Smooth muscle cell (in vitro differentiated cells): Measurements from ENCODE around the gene SLC22A7. TPM values are rescaled to one million over a fixed set of nuclear protein-coding genes. Genes with fewer than 3 reads are reported as not detected.

Experiments
- DNase-seq: peaks from one replicate; lab custom pipeline; 2025; ENCODE audit not compliant: unreplicated experiment; lab: John Stamatoyannopoulos, UW
- H2AFZ ChIP-seq: fragments of 200-600 bp; sonication (generic); 2 replicates; pipeline ENCODE4 v1.6.0; 2016; ENCODE audit warnings: antibody characterized with exemption, low read depth, mild to moderate bottlenecking
- H3F3A ChIP-seq: fragments of 200-600 bp; sonication (generic); 2 replicates; pipeline ENCODE4 v1.6.0; 2017; ENCODE audit warnings: antibody characterized with exemption, low read depth
- H3K27ac ChIP-seq: fragments of 200-600 bp; sonication (generic); 2 replicates; pipeline ENCODE4 v1.5.1; 2016; ENCODE audit warnings: low read depth, mild to moderate bottlenecking
- H3K27me3 ChIP-seq: fragments of 200-600 bp; sonication (generic); 2 replicates; pipeline ENCODE4 v1.6.1; 2016; ENCODE audit warnings: low read depth, mild to moderate bottlenecking
- H3K36me3 ChIP-seq: fragments of 200-600 bp; sonication (generic); 2 replicates; pipeline ENCODE4 v1.5.1; 2016; ENCODE audit warnings: low read depth
- H3K4me1 ChIP-seq: fragments of 200-600 bp; sonication (generic); 2 replicates; pipeline ENCODE4 v1.5.1; 2016; ENCODE audit warnings: low read depth
- H3K4me2 ChIP-seq: fragments of 200-600 bp; sonication (generic); 2 replicates; pipeline ENCODE4 v1.6.0; 2016; ENCODE audit warnings: mild to moderate bottlenecking
- H3K4me3 ChIP-seq: fragments of 200-600 bp; sonication (generic); 2 replicates; pipeline ENCODE4 v1.5.1; 2016; ENCODE audit warnings: mild to moderate bottlenecking
- H3K79me2 ChIP-seq: fragments of 200-600 bp; sonication (generic); 2 replicates; pipeline ENCODE4 v1.6.0; 2016; ENCODE audit warnings: low read depth, mild to moderate bottlenecking
- H3K9ac ChIP-seq: fragments of 200-600 bp; sonication (generic); 2 replicates; pipeline ENCODE4 v1.6.0; 2016; ENCODE audit warnings: low read depth
- H3K9me3 ChIP-seq: fragments of 200-600 bp; sonication (generic); replicated peaks from 2 replicates; pipeline ENCODE4 v1.5.1; 2016; ENCODE audit warnings: low read depth
- H4K20me1 ChIP-seq: fragments of 200-600 bp; sonication (generic); 2 replicates; pipeline ENCODE4 v1.6.0; 2016; ENCODE audit warnings: low read depth
- WGBS: methylation state at CpG from one replicate; pipeline ENCODE4 v1.1.7; 2016; ENCODE audit warnings: low lambda C conversion rate; 5-methylcytosine and 5-hydroxymethylcytosine counted together
- polyA plus RNA-seq: library from polyadenylated mRNA; unstranded; fragments of >200 nt; fragmentation: Nextera tagmentation; extraction: Ambion mirVana; gene quantifications from 2 replicates; pipeline ENCODE4 v1.2.1, GENCODE V29; 2016
- total RNA-seq: library from RNA; depleted of rRNA; stranded (reverse); fragments of >200 nt; gene quantifications from 2 replicates; pipeline ENCODE4 v1.2.3, GENCODE V29; 2014
- TF ChIP-seq, protein P1 (sequence below): fragments of 200-600 bp; sonication (generic); IDR thresholded peaks from 2 replicates; pipeline ENCODE4 v1.5.1; 2017; ENCODE audit warnings: borderline replicate concordance, mild to moderate bottlenecking, antibody characterized with exemption; ENCODE audit not compliant: insufficient read depth, poor library complexity, severe bottlenecking

The SLC22A7 gene
- total and polyA plus RNA-seq, 2 experiments from 2014 or later: not detected

GRCh38 chr6:43286456-43286979, 11.5 kb upstream of the SLC22A7 start:
- Histone ChIP-seq H3K9ac (no peak overlapping the region), H3F3A (no peaks in the 10 kb centered on the region), H3K4me3 (no peak overlapping the region), H3K36me3 (no peaks in the 10 kb centered on the region), H4K20me1 (no peaks in the 10 kb centered on the region), H3K79me2 (no peaks in the 10 kb centered on the region), H3K27ac (no peak overlapping the region), H2AFZ (no peak overlapping the region), H3K4me1 (no peaks in the 10 kb centered on the region), H3K9me3 (no peaks in the 10 kb centered on the region), H3K27me3 (peaks cover 4% of the 10 kb centered on the region), H3K4me2 (no peak overlapping the region)
- TF ChIP-seq, protein P1, sequence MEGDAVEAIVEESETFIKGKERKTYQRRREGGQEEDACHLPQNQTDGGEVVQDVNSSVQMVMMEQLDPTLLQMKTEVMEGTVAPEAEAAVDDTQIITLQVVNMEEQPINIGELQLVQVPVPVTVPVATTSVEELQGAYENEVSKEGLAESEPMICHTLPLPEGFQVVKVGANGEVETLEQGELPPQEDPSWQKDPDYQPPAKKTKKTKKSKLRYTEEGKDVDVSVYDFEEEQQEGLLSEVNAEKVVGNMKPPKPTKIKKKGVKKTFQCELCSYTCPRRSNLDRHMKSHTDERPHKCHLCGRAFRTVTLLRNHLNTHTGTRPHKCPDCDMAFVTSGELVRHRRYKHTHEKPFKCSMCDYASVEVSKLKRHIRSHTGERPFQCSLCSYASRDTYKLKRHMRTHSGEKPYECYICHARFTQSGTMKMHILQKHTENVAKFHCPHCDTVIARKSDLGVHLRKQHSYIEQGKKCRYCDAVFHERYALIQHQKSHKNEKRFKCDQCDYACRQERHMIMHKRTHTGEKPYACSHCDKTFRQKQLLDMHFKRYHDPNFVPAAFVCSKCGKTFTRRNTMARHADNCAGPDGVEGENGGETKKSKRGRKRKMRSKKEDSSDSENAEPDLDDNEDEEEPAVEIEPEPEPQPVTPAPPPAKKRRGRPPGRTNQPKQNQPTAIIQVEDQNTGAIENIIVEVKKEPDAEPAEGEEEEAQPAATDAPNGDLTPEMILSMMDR: no peak
- DNase-seq: no peak
- WGBS: 94% methylated on average over 6 of the region's 6 CpGs

DNA sequence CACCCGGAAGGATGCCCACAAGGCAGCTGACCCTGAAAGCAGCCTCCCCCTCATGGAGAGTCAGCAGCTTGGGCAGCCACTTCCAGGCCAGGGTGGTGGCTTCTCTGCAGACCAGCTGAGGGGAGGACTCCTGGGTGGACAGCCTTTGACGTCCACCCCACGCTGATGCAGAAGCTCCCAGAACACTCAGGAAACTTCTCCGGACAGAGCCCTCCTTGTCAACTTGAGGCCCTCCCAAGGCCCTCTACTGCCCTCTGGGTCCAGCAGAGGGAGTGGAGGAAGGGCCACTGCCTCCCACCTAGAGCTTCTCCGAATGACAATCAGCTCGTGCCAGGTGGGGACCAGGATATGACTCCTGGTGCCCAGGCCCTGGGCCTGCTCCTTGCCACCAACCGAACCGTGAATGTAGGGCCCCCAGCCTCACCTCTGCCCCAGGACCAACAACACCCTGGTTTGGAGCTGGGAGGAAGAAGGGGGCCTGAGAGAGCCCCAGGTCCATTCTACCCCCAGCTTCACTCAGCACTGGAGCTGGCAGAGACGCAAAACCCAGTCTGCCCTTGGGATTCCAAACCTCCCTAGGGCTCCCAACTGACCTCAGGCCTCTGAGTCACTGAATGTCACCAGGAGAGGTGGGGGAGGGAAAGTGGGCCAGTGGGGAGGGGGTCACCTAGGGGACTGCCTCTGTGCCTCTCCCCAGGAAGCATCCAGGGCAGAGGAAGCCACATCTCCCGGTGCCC, 10.9 kb upstream of the SLC22A7 start:
- Histone ChIP-seq H3K27ac (no peak overlapping the region), H4K20me1 (no peaks in the 10 kb centered on the region), H3K79me2 (no peaks in the 10 kb centered on the region), H3K27me3 (peaks cover 4% of the 10 kb centered on the region), H3K4me1 (no peaks in the 10 kb centered on the region), H3K36me3 (no peaks in the 10 kb centered on the region), H3K4me2 (no peak overlapping the region), H3F3A (no peaks in the 10 kb centered on the region), H2AFZ (no peak overlapping the region), H3K4me3 (no peak overlapping the region), H3K9me3 (no peaks in the 10 kb centered on the region), H3K9ac (no peak overlapping the region)
- 69% methylated on average over 9 of the region's 10 CpGs for WGBS
- TF ChIP-seq, protein P1: no peak
- DNase-seq: no peak

- Histone ChIP-seq H3K27me3 (peaks cover 4% of the 10 kb centered on the region), H3F3A (no peaks in the 10 kb centered on the region), H3K4me1 (no peaks in the 10 kb centered on the region), H3K27ac (no peak overlapping the region), H2AFZ (no peak overlapping the region), H3K4me2 (no peak overlapping the region), H3K9ac (no peak overlapping the region), H4K20me1 (no peaks in the 10 kb centered on the region), H3K79me2 (no peaks in the 10 kb centered on the region), H3K4me3 (no peak overlapping the region), H3K36me3 (no peaks in the 10 kb centered on the region), H3K9me3 (no peaks in the 10 kb centered on the region)
- 84% methylated on average over 7 of the region's 7 CpGs for WGBS
- no peak for DNase-seq
- TF ChIP-seq, protein P1: no peak
Measured at GRCh38 chr6:43287717-43288679, 10.1 kb upstream of the SLC22A7 start.
